K562 treated with DMSO at 1 percent for 48 hours (cell line): ENCODE results near the gene NCLN. TPM values are rescaled to one million over a fixed set of nuclear protein-coding genes. Genes with fewer than 3 reads are reported as not detected.

Source experiments
- total RNA-seq: library from RNA; unstranded; fragments of 300-600 nt; gene quantifications from 2 replicates; pipeline ENCODE4 v1.2.3, GENCODE V29; 2022; ENCODE audit warnings: low replicate concordance; ENCODE audit errors: extremely low read depth

NCLN gene
- total RNA-seq = not detected in 2 replicates

GRCh38 chr19:3185461-3186159, at the start of gene NCLN:
Gene NCLN, plus strand, starts transcription at chr19:3185930. Its CDS starts 101 bp downstream, at chr19:3186031.

DNA sequence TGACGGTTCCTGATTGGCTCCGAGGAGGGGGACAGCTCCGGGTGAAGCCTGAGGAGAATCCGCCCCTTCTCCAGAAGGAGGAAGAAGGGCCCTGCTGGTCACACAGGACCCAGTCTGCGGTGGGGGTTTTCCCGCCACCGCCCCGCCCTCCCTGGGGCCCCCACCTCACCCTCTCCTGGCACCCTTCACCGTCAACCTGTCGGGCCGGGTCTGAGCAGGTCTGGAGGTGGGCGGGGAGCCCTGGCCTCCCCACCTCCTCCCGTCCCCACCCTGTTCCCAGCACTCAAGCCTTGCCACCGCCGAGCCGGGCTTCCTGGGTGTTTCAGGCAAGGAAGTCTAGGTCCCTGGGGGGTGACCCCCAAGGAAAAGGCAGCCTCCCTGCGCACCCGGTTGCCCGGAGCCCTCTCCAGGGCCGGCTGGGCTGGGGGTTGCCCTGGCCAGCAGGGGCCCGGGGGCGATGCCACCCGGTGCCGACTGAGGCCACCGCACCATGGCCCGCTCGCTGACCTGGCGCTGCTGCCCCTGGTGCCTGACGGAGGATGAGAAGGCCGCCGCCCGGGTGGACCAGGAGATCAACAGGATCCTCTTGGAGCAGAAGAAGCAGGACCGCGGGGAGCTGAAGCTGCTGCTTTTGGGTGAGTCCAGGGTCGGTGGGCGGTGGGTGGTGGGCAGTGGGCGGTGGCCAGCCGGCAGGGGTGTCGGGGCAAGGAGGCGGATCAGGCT, 49.6 kb upstream of the NCLN start, which contains the start of gene GNA15:
Gene GNA15, plus strand, starts transcription at position 73 of the 723 bp plus-strand sequence. Its CDS starts 418 bp downstream, at position 491.

DNA sequence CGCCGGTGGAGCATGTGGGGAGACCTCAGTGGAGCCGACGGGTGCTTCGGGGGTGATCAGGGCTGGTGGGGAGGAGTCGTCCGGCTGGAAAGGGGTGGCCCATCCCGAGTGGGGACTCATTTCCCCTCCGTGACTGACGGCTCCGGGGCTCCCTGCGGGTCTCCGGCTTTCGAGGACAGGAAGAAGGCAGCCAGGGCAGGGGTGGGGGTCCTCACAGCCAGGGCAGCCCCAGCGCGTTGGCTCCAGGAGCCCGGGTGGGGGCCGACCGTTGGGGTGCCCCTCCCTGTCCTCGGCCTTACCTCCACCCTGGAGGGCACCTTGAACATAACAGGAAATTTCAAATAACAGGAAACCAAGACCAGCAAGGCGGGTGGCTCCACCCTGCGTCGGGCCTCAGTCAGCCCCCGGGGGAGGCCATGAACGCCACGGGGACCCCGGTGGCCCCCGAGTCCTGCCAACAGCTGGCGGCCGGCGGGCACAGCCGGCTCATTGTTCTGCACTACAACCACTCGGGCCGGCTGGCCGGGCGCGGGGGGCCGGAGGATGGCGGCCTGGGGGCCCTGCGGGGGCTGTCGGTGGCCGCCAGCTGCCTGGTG, 7.3 kb upstream of the NCLN start, which contains the start of gene S1PR4:
Gene S1PR4, plus strand, starts transcription at position 393 of the 596 bp plus-strand sequence. Its CDS starts 24 bp downstream, at position 417.

GRCh38 chr19:3224346-3225168, 38.8 kb downstream of the NCLN start, which contains the start of gene CELF5:
Gene CELF5, plus strand, starts transcription at chr19:3224661. Its CDS starts 79 bp downstream, at chr19:3224740.

Other genes with a start within 250 kb of the NCLN start
- not detected in 2 replicates for gene ZNF77, start 241.0 kb upstream of the NCLN start, total RNA-seq
- gene TLE6, start 208.4 kb upstream of the NCLN start, total RNA-seq = not detected in 2 replicates
- not detected in 2 replicates for gene TLE2, start 156.7 kb upstream of the NCLN start, total RNA-seq
- gene TLE5, start 123.4 kb upstream of the NCLN start, total RNA-seq = 269 TPM in 1 of 2 replicates, not detected in the other
- not detected in 2 replicates for gene GNA11, start 91.6 kb upstream of the NCLN start, total RNA-seq
- not detected in 2 replicates for gene GNA15, start 49.9 kb upstream of the NCLN start, total RNA-seq
- gene S1PR4, start 7.2 kb upstream of the NCLN start, total RNA-seq = not detected in 2 replicates
- not detected in 2 replicates for gene CELF5, start 38.7 kb downstream of the NCLN start, total RNA-seq
- gene NFIC, start 180.7 kb downstream of the NCLN start, total RNA-seq = not detected in 2 replicates